GM12878 (cell line): ENCODE measurements around the gene CARD9.

Source experiments
- CBX5 ChIP-seq: sonication (generic); IDR thresholded peaks from 2 replicates; pipeline ENCODE4 v1.6.1; 2016; ENCODE audit warnings: low read depth, moderate library complexity, mild to moderate bottlenecking, inconsistent platforms
- POLR2AphosphoS5 ChIP-seq: IDR thresholded peaks from 2 replicates; pipeline ENCODE4 v1.6.1; 2011; ENCODE audit warnings: mild to moderate bottlenecking, low read length, inconsistent platforms

DNA sequence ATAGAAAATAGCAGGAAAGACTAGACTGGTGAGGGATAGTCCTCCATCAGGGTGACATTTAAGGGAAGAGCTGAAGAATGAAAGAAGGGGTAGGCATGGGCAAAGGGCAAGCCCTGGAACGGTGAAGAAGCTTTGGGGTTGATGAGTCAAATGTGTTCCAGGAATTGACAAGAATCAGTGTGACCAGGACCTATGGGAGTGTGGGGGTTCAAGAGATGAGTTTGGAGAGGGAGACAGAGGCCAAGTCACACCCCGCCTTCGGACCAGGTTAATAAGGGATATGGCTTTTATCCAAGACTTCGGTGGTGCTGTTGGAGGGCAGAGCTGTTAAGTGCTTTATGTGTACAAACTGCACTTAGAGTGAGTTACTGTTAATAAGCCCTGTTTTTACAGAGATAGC, 37.9 kb upstream of the CARD9 start:
- TF ChIP-seq CBX5 (no peak), POLR2AphosphoS5 (no peak)
